GM10266 (cell line): ENCODE measurements around the gene CAPG.

Experiments
- DNase-seq: peaks from one replicate; pipeline ENCODE4 v3.0.0; 2012; ENCODE audit errors: extremely low spot score
- TF ChIP-seq, protein P1 (sequence below): IDR thresholded peaks from 2 replicates; pipeline ENCODE4 v1.5.1; 2012; ENCODE audit warnings: mild to moderate bottlenecking, low read depth; ENCODE audit not compliant: control insufficient read depth, insufficient read depth; ENCODE audit errors: missing control alignments

Gene CAPG, protein sequence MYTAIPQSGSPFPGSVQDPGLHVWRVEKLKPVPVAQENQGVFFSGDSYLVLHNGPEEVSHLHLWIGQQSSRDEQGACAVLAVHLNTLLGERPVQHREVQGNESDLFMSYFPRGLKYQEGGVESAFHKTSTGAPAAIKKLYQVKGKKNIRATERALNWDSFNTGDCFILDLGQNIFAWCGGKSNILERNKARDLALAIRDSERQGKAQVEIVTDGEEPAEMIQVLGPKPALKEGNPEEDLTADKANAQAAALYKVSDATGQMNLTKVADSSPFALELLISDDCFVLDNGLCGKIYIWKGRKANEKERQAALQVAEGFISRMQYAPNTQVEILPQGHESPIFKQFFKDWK

DNA sequence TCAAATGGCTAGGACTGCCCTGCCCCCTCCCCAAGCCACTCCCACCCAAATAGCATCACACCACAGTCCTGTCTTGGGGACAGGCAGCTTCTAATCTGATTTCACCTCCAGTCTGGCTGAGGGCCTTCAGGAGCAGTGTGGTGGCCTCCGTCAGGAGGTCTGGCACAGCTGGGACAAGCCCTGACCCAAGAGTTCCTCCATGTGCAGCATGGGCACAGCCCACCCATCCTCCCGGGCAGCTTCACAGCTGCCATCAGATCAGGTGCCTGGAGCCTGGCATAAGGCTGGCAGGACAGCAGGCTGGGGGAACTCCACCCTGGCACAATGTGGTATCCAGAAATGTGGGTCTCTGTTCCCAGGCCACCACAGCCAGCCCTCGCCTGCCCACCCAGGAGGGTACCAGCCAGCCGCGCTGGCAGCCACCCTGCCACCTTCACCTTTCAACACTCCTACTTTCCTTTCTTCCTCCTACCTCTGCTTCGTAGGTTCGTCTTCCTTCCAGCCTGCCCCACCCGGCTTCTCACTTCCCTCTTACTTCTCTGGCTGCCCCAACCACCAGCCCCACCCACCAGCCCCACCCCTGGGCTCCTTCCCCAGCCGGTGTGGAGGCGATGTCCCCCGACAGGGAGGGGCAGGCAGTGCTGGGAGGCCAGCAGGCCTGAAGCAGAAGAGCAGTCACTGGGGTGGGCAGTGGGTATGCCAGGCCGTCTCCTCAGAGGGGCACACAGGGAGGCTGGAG lies at the start of gene CAPG:
Gene CAPG (minus strand): TSS at position 522 of the 739 bp plus-strand sequence. CDS start 8,221 bp downstream, outside the sequence.
- TF ChIP-seq, protein P1, sequence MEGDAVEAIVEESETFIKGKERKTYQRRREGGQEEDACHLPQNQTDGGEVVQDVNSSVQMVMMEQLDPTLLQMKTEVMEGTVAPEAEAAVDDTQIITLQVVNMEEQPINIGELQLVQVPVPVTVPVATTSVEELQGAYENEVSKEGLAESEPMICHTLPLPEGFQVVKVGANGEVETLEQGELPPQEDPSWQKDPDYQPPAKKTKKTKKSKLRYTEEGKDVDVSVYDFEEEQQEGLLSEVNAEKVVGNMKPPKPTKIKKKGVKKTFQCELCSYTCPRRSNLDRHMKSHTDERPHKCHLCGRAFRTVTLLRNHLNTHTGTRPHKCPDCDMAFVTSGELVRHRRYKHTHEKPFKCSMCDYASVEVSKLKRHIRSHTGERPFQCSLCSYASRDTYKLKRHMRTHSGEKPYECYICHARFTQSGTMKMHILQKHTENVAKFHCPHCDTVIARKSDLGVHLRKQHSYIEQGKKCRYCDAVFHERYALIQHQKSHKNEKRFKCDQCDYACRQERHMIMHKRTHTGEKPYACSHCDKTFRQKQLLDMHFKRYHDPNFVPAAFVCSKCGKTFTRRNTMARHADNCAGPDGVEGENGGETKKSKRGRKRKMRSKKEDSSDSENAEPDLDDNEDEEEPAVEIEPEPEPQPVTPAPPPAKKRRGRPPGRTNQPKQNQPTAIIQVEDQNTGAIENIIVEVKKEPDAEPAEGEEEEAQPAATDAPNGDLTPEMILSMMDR: no peak
- DNase-seq: peak; percentile 78

DNA sequence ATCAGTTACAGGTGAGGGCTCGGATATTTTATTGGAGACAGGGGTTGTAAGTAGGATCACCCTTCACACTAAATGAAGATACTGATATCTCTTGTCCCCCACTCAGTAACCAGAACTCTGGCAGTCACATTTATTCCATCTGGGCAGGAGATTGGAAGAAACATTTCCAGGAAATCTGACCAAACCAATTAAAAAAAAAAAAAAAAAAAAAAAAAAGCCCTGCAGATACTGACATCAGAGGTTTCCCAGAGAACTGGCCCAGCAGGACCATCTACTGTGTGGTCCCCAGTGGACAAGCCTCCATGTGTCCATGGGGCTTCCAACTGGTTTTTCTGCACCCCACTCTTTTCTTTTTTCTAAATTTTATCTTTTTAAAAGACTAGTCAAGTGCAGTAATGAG lies 49.6 kb upstream of the CAPG start:
- DNase-seq: no peak
- TF ChIP-seq, protein P1: no peak

DNA sequence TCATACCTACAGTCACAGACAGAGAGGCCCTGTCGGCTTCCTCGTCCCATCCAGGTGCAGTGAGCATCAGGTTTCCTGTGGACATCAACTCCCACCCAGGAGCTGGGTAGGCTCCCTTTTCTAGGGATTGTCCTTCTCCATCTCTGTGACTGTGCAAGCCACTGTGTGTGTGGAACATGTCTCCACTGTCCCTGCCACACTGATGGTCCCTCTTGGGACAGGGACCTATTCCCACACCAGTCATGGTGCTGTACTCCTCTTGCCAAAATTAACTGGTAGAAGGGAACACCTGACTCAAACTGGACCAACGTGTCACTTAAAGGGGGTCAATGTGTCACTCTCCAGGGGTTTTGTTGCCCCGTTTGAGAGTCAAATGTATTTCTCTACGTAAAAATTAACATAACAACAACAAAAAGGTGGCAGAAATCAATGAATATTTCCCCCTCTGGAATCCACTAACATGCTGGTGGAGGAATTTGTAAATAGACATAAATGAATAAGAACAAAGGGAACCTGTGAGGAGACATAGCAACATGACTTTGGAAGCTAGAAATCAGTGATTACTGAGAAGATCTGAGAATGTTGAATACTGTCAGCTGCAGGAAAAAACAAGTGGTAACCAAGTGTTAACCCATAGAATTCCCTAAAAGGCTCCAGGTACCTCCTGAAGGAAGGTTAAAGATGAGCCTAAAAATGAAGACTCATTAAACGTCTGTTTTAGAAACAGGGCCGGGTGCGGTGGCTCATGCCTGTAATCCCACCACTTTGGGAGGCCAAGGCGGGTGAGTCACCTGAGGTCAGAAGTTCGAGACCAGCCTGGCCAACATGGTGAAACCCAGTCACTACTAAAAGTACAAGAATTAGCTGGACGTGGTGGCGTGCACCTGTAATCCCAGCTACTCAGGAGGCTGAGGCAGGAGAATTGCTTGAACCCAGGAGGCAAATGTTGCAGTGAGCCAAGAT lies 48.7 kb upstream of the CAPG start:
- TF ChIP-seq, protein P1: no peak
- no peak for DNase-seq

DNA sequence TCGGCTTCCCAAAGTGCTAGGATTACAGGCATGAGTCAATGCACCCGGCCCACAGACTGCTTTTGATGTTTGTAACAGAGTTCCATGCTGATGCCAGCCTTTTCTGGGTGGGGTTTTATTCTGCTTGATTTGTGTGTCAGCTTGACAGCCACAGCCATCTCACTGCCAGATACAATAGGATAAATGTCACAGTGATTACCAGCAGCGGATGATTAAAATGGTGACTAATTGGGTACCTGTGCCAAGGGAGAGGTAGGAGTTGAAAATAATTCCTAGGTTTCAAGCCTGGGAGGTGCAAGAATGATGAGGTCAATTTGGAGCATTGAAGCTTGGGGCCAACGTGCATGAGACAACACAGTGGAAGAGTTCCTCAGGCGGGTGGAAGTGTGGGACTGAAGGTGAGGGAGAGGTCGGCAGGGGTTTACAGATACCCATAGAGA lies 47.7 kb upstream of the CAPG start:
- TF ChIP-seq, protein P1: no peak
- no peak for DNase-seq

DNA sequence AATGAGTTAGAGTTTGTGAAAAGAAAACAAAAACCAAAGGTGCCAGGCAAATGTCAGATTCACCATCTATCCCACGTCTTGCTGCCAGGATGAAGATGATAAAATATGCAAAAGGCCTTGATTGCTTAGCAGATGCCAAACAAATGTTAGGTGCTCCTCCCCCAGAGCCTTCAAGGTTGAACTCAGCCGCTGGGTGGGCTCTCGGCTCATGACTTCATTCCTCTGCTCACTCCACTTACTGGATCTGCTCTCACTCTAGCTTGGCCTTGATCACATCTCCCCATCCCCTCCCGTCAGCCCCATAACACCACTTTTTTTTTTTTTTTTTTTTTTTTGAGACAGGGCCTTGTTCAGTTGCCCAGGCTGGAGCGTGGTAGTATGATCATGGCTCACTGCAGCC lies 46.9 kb upstream of the CAPG start:
- TF ChIP-seq, protein P1: no peak
- DNase-seq: no peak

DNA sequence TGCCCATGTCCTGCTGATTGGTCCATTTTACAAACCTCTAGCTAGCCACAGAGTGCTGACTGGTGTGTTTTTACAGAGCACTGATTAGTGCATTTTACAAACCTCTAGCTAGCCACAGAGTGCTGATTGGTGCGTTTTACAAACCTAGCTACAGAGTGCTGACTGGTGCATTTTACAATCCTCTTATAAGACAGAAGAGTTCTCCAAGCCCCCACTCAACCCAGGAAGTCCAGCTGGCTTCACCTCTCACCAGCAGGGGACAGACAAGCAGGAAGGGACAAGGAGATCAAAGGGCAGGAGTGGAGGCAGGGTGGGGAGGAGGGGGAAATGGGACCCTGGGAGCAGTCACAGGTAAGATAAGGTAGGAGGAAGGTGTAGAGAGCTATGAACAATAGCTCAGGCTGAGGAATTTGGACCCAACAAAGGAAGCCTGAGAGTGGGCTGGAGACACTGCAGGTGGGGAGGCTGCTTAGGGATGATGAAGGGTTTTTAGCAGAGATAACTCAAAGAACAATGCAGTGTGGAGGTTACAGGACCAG lies 45.5 kb upstream of the CAPG start:
- DNase-seq: no peak
- TF ChIP-seq, protein P1: no peak
